NCI-H1930 (cell line): ENCODE measurements around the gene RNF114.
"Not testable (repeated sequence)": the region's sequence is repeated elsewhere in the genome, so short reads cannot be mapped to it uniquely, and the experiment has no call there.

Source experiments
- DNase-seq, 2 experiments: peaks; one replicate each; lab custom pipeline; 2025; lab: John Stamatoyannopoulos, UW

Gene RNF114

DNA sequence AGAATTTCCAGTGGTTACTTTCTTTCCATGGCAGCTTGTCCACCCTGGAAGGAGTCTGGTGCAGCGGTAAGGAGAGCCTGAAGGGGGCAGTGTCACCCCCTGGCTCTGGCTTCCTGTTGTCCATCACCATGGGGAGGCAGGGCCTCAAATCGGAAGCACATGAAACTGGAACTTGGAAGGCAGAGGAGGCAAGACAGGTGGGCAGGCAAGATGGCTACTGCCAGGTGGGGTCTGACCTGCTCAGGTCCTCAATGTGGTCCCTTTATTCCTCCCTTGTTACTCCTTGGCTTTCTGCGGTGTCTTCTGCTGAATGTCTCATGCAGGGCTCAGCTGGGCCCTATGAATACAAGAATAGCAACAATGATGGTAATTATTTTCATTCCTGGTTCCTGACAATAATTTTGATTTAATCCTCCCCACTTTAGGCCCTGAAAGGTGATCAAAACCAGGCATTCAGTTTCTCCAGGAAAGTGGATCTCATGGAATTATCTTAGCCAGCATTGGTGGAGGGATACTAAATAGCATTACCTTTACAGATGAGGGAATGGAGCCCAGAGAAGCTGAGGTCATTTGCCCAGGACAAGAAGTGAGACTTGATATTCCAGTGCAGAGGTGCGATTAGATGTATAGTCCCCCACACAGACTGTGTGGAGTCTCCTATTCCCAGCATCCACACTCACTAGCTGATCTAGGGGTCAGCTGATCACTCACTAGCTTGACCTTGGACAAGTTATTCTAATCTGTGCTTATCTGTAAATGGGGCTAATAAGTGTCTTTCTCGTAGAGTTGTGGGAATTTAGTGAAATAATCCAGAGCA, 29.0 kb downstream of the RNF114 start:
- peak; percentile 47 to 56 for DNase-seq

DNA sequence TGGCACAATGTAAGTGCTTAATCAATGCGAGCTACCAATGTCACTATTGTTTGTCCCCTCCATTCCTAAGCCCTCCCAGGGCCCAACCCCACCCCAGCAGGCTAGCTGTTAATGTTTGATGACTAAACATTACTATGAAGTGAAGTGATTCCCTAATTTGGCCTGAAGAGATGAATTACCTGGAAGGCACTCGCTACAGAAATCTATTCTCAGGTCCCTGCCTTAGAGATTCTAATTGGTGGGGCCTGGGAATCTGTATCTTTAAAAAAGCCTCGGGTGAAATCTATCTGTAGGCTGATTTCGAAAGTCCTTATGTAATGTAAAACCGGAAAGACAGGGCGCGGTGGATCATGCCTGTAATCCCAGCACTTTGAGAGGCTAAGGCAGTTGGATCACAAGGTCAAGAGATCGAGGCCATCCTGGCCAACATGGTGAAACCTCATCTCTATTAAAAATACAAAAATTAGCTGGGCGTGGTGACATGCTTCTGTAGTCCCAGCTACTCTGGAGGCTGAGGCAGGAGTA, 29.6 kb downstream of the RNF114 start:
- DNase-seq: no peak

DNA sequence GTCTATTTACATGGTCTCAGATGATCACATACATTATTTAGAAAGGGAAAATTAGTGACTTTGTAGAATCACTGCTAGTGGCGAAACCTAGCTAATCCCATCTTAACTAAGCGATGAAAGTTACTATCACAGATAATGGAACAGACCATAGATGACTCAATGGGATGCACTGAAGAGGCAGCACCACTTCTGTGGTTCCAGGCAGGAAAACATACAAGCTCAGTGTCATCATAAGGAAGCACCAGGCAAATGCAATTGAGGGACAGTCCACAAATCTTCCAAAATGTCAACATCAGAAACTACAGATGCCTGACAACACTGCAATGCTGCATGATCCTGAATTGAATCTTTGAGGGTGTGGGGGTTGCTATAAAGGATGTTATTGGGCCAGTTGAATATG, 30.7 kb downstream of the RNF114 start:
- DNase-seq: no peak

DNA sequence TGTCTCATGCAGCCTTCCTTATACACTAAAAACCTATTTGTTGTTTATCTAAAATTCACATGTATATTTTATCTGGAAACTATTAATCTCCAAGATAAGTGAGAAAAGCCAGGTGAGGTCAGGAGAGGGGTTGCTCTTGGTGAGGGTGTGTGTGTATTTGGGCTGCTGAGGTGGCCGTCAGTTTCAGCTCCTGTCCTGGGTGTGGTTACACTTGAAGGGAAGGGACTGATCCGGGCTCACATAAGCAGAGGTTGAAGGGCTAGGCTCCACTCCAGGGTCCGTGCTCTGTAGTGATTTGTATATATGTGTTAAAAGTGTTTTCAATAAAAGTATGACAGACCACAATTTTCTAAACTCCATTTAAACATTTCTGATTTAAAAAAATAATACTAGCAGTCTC, 33.0 kb downstream of the RNF114 start:
- DNase-seq: no peak

DNA sequence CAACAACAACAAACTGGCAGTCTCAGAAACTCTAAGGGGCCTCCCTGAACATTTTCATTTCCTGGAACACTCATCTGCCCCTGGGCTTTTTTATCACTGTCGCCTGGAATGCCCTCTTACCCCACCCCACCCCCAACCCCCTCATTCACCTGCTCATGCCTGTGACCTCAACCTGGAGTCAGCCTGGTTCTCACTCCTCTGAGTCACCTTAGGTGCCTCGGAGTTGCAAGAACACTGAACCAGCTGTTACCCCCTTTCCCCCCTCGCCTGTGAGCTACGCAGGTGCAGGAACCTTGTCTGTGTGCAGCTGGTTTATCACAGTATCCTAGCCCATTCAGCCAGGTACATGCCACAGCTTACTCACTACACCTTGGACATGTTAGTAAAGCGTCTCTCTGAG, 33.7 kb downstream of the RNF114 start:
- DNase-seq: no peak

DNA sequence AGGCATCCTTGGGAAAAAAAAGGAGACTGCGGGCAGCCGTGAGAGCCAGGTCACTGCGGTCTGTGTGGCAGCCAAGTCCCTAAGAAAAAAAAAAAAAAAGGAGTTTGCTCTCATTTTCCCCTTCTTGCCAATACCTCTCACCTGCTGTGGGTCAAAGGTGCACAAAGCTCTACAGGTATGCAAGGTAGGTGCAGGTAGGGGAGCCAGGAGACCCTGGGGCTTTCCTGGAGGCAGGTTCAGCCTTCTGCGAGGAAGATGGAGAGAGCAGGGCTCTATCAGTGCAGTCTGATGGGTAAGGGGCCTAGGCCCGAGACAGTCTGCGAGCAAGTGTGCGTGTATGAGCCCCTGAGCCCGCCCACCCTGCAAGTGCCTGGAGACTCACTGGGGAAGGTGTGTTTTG, 34.3 kb downstream of the RNF114 start:
- DNase-seq: no peak

DNA sequence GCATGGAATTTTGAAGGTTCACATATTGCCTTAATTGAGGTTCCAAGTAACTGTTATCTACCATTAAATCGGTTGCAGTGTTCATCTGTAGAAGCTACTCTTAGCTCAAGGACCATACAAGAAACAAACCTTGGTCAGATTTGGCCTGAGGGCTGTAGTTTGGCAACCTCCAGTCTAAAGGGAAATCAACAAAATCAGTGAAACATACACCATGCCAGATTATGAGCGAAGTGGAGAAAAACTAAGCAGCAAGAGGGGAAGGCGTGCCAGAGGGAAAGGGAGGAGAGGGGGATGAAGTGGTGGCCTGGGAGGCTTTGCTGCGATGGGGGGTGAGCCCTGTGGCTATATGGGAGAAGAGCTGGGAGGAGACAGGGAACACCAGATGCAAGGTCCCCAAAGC, 37.8 kb downstream of the RNF114 start:
- no peak for DNase-seq

DNA sequence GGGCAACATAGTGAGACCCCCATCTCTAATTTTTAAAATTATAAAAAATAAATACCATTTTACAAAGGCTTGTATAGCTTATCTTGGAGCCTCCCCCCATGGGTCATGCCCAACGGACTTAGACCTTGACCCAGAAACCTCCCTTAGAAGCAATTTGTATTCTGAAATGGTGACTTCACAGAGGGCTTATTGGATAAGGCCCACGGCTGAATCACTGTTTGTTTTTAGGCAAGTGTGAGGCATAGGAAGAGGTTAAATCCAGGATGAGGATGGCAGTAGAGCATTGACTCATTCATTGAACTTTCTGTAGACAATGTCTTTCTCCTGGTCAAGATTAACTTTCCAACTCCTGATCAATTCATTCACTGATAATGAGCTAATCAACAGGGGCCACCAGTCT, 40.3 kb downstream of the RNF114 start:
- no peak for DNase-seq

DNA sequence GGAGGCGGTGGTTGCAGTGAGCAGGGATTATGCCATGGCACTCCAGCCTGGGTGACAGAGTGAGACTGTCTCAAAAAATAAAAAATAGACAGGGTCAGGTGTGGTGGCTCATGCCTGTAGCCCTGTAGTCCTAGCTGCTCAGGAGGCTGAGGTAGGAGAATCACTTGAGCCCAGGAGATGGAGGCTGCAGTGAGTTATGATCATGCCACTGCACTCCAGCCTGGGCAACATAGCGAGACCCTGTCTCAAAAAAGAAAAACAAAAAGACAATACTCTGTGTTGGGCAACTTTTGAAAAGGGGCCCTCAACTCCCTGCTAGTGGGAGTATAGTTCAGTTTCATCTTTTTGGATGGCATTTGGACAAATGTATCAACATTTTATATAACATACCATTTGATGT, 41.5 kb downstream of the RNF114 start:
- DNase-seq: not testable (repeated sequence)

DNA sequence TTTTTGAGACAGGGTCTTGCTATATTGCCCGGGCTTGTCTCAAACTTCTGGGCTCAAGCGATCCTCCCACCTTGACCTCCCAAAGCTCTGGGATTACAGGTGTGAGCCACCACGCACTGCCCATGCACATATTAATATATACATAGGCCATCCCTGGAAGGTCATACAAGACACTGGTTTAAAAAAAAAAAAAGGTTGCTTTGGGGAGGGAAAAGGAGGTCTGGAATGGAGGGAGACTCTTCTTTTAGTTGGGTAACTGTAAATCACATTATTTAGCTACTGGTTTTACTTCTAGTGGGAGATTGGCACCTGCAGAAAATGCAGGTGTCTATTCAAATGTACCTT, 42.5 kb downstream of the RNF114 start:
- DNase-seq: no peak

DNA sequence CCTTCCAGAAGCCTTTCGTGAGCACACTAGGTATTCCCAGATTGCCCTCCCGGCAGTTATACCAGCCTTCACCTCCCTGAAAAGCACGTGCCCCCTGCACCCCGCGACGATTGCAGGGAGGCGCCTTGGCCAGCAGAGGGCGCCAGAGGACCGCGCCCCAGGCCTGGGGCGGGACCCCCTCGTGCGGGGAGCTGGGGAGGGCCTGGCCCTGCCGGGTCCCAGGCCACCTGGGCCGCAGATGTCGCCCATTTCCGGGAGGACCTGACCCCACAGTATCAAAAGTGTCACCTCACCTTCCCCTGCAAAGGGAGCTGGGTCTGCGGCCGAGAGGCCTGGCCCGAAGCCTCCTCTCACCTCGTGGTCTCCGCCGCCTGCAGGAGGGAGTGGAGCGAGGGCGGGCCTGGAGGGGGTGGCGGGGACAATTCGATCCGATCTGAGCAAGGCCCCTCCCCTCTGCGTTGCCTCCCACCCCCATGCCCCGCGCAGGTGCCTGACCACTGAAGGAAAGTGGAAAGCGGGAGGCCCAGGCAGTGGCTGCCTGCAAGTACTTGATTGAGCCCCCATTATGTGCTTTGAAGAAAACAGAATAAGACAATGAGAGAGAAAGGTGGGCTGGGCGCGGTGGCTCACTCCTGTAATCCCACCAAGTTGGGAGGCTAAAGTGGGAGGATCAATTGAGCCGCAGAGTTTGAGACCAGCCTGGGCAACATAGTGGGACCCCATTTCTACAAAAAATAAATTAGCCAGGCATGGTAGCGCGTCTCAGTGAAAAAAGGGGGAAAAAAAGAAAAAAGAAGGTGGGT, 43.0 kb downstream of the RNF114 start:
- DNase-seq: peak; percentile 75

DNA sequence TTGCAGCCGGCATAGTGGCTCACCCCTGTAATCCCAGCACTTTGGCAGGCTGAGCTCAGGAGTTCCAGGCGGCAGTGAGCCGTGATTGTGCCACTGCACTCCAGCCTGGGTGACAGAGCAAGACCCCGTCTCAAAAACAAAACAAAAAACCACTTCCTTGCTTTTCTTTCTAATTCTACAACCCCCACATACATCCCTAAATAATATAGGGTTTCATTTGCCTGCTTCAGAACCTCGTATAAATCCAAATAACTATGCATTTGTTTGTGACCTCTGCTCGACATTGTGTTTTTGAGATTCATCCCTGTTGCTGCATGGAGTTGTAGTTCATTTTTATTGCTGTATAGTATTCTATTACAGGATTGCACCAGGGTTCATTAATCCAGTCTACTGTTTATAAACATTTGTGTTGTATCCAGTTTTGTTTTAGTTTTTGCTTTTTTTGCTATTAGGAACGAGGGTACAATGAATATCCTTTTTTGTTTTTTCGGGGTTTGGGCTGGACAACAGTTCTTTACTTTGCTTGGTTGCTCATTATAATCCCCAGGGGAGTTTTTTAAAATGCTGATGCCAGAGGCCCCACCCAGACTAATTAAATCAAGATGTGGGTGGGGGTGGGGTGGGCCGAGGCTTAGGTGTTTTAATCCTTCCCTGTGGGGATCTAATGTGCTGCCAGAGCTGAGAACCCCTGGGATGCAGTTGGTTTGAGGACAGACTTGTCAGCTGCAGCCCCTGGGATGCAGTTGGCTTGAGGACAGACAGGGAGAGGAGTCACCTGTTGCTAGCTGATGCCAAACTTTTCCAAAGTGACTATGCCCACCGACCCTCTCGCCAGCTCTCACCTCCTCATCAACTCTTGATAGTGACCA, 44.2 kb downstream of the RNF114 start:
- DNase-seq: no peak

DNA sequence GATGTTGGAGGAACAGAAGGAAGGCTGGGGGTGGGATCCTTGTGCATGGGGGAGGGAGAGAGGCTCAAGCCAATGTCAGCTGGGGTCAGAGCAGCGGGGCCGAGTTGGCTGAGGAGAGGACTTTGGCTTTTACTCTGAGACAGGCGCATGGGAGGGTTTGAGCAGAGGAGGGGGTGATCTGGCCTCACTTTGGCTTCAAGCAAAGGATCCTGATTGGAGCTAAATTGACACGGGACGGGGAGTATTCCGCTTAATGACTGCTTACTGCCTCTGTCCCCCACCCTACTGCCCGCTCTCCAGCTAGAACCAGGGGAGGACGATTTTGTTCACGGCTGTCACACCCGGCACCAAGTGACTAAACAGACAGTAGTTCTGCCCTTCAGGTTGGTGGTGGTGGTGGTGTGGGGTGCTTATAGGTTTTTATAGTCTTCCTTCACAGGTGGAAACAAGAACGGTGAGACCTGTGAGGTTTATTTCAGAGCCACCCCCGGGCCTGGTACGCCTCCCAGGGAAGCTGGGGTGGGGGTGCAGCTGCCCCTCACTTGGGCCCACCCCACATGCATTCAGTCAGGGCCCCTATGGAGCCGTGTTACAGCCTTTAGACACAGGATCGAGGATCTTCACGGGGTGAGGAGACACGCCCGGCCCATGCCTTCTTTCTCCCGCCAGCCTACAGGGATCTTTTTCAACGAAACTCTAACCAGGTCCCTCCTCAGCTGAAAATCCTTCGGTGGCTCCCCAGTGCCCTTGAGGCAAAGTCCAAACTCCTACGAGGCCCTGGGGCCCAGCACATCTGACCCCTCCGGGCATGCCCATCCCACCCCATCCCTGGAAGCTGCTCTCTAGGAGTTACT, 45.2 kb downstream of the RNF114 start:
- DNase-seq: no peak

DNA sequence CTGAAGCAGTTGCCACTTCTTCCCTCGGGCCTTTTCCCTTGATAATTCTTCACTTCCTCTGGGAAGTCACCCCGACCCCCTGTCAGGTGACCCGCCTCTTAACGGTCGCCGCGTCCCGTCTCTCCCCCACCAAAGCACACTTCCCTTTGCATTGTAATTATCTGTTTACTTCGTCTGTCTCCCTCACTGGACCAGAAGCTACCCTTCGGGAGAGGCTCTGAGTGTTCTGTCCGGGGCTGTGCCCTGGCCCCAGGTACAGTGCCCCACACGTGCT, 45.8 kb downstream of the RNF114 start:
- DNase-seq: no peak

DNA sequence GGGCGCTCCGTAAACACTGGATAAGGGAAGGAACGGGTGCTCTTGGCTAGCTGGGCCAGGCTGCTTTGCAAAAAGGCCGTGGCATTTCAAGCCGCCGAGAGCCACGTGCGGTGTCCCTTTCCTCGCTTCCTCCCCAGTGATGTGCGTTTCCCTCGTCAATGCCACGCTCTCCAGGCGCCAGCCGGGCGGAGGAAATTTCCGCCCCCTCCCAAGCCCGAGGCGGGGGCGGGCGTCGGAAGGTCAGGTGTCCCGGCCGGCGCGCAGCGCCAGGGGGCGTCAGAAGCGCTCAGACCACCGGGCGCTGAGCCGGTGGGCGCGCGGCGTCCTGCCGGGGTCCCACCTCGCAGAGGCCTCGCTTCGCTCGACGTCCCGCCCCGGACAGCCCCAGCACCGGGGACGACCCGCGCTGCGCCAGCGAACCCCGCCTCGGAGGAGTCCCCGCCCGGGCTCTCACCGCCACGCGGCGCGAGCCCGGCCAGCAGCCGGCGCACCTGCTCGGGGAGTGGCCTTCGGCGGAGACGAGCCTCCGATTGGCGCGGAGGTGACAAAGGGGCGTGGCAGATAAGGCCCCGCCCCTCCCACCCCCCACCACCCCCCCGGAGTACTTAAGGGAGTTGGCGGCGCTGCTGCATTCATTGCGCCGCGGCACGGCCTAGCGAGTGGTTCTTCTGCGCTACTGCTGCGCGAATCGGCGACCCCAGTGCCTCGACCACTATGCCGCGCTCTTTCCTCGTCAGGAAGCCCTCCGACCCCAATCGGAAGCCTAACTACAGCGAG, 46.3 kb downstream of the RNF114 start, which contains the start of gene SNAI1:
SNAI1 (plus strand) TSS at position 635 of the 777 bp plus-strand sequence; CDS start at position 715, 80 bp downstream.
- peak; percentile 78 to 90 for DNase-seq

DNA sequence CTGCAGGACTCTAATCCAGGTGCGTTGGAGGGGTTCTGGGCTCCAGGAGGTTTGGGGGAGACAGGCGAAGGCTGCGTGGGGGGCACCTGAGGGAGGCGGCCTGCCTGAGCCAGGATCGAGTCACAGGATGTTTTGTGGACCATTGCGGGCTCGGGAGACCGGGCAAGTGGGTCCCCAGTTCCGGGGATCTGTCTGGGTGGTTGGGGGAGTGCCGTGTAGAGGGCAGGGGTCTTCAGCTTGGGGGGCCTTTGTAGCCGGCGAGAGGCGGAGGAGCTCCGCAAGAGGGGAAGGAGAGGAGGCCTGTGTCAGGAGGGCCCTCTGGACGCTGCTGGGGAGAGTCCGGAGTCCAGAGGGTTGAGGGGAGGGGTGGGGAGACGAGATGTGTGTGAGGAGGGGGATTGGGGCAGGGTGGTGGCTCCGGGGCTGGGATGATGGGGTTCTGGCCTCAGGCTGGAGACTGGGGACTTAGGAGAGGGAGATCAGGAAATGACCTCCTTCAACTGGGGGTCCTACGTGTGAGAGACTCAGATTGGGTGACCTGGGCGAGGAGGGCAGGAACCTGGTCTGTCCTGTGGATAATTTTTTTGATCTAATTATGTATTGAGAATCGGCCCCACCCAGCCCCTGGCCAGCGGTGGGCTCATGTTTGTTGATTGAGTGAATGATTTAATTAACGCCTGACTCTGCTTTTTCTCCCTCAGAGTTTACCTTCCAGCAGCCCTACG, 47.1 kb downstream of the RNF114 start:
- DNase-seq: no peak

DNA sequence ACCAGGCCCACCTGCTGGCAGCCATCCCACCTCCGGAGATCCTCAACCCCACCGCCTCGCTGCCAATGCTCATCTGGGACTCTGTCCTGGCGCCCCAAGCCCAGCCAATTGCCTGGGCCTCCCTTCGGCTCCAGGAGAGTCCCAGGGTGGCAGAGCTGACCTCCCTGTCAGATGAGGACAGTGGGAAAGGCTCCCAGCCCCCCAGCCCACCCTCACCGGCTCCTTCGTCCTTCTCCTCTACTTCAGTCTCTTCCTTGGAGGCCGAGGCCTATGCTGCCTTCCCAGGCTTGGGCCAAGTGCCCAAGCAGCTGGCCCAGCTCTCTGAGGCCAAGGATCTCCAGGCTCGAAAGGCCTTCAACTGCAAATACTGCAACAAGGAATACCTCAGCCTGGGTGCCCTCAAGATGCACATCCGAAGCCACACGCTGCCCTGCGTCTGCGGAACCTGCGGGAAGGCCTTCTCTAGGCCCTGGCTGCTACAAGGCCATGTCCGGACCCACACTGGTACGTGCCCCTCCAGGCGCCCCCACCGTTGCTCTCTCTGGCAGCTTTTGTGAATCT, 47.7 kb downstream of the RNF114 start:
- no peak for DNase-seq

DNA sequence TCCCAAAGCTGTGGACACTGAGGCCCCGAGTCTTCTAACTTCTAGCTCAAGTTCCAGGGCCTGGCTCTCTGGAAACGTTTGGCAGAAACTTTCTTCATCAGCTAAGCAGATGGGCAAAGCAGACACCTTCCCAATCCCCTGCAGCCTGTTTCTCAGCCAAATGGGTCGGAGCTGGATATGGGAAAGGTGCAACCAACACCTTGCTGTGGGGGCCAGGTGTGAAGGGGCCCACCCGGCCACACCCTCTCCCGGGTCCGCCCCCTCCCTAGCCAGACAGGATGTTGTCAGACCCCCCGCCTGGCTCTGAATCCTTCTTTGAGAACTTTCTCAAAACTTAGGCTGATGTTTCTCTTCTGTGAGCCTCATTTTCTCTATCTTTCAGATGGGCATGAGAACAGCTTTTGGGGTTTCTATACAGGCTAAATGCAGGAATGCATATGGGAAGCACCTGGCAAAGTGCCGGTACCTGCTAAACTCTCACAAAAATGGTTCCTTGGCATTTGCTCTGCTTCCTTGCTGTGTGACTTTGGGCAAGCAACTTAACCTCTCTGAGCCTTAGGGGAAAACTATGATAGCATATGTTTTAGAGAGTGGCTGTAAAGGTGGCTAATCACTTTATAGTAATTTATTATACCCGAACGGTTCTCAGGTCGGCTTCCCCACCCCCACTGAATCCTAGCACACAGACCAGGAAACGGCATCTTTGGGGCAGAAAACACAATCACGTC, 48.4 kb downstream of the RNF114 start:
- DNase-seq: no peak

DNA sequence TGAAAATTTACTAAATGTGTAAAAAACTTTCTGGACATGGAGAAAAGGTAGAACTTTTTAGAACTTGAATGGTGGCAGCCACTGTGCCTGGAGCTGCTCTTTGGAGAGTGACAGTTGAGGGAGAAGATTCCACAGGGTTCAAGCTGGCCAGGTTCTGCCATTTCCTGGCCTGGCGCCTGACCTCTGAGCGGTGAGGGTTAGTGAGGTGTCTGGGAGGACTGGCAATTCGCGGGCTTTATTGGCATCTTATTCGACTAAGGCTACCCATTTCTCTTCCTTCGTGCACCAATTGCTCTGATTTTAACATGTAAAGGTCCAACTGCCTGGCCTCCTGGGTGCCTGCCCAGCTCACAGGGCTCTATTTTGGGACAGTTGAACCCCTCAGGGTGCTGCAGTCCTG, 49.0 kb downstream of the RNF114 start:
- DNase-seq: no peak
